Left cardiac atrium (tissue), 4 donors: ENCODE data around the gene HSD11B2. TPM values are rescaled to one million over a fixed set of nuclear protein-coding genes. Genes with fewer than 3 reads are reported as not detected.

ENCODE experiments used
- ATAC-seq, 2 donors: fragments of 200-7000 bp; cut with Tn5 transposase; one replicate each; pipeline ENCODE4 v1.9.1; 2020; ENCODE audit warnings: mild to moderate bottlenecking in 2 of 2, moderate library complexity in 2 of 2
- DNase-seq: peaks from one replicate; pipeline ENCODE4 v3.0.0-alpha.2; 2020
- intact Hi-C, 2 donors: fragments of 100-400 bp; cut with DNase I; formaldehyde crosslinking; loops; one replicate each; pipeline versions ENCODE4 v1.14.1 to v1.15.1; 2022 to 2023
- total RNA-seq, 2 donors: library from RNA; stranded (reverse); fragmentation: NEBNext Ultra II Directional; extraction: Animal tissue kit (Norgen Biotek cat#: 25700); gene quantifications; one replicate each; pipeline ENCODE4 v1.2.1, GENCODE V29; 2021
- donor health status: DM: no; HTN: yes; CAD: no.
- donor health status: DM: no; HTN: yes; CAD: no; lungs with severe emphysema.
- donor health status: DM: yes; HTN: yes; CAD: no.
- donor health status: Dilated cardiomyopathy.

HSD11B2 gene
- total RNA-seq, 2 donors from 2014 or later, result 1.6 TPM; not detected in 1

DNA sequence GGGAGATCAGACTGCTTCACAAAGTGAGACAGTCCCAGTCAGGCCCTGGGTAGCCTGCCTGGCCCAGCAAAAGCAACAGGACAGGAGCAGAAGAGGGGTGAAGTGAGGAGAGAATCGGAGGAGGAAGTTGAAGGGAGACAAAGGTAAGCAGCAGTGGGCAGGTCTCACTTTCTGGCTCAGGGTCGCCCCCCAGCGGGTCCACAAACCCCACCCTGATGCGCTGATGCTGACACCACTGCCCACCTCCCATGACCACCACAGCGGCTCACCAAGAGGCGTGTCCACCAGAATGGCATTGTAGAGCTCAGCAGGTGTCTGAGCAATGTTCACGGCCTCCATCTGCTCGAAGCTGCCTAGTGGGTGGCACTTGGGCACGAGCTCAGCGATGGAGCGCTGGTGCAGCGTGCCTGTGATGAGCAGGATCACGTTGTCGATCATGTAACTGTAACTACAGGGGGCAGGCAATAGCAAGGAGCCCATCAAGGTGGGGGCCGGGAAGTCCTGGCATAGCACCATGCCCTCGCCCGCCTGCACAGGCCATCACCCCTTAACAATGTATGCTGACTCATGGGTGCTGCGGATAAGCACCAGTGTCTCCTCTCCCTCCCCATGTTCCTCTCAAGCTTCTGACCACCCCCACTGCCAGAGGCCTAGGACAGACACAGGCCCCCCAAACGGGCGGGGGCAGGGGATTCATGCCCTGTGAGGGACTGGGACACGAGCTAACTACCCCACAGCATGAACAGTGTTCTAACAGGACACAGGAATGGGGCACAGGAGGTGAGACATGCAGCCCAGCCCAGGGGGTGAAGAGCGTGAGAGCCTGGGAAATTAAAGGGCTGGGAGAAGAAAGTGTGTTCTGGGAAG is 13.6 kb downstream of the HSD11B2 start:
- no peak for DNase-seq
- intact Hi-C loops, result no loop called here
- ATAC-seq, result peak in 1 of 2 donors; percentile 10

DNA sequence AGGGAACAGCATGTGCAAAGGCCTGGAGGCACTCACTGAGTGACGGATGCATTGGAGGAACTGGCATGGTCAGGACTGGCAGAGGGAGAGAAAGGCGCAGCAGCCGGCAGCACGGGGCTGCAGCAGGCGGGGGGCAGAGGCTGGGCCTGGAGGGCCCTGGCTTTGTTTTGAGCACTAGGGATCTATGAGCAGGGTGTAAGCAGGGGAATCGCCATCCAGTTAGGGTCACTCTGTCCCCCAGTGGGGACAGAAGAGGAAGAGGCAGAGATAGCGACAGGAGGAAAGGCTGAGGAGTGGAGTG is 14.2 kb downstream of the HSD11B2 start:
- no peak for ATAC-seq
- no peak for DNase-seq
- intact Hi-C loops, result no loop called here

DNA sequence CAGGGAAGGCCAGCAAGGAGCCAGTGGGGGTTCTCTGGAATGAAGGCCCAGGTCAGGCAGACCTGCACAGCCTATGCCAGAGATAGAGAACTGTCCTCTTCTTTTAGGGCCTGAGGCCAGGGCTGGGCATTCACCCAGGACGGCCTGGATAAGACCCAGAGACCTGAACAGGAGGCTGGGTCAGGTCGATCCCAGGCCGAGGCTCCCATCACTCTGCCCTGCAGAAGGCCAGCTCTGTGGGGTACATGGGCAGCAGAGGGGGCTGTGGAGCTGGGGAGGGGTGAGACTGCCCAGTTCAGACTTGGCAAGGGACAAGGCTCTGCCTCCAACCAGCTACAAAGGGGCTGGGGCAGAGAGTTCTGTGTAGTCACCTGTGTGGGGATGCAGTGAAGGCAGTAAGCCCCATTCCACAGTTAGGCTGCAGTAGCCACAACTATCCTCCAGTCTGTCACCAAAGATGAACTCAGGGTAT is 14.6 kb downstream of the HSD11B2 start:
- peak in 1 of 2 donors; percentile 20 for ATAC-seq
- DNase-seq, result no peak
- intact Hi-C loops, result no loop called here

DNA sequence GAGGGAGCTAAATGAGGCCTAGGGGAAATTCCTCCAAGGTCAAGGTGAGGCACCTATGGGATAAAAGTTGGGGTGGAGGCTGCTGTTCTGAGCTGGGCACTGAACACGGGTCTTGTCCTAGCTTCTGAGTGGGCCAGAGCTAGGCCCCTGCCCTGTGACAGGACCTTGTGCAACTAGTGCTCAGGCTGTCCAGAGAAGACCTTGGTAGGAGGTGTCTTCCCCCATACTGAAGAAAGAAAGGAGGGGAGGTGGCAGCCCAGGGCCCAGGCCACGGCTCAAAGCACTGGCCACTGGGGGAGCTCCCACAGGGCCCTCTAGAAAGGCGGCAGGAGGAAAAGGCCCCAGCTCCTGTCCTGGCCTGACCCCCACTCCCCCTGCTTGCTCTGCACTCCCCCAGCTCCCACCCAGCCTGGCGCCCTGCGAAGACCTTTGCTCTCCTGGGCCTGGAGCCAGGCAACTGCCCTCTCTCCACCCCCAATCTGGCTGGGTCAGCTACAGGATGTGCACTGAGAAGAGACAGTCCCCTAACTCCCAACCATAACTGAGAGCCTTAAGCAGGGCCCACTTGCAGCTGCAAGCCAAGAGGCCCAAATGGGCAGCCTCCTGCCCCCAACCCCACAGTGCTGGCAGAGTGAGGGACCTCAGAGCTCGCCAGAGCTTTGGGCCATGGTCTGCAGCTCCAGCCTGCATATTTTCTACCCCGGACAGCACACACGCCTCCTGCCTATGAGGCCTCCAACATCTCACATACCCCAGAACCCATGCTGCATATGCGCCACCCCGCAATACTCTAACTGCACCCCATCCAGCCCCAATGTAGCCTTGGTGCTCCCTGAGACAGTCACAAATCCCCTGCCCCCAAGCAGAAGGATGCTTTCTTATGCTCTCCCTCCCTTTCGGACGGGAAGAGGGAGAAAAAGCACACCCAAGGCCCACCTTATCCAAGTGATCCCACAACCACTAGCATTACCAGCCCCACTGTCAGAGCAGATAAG is 15.3 kb downstream of the HSD11B2 start:
- peak; percentile 16 to 39 for ATAC-seq
- intact Hi-C loops, result no loop called here
- DNase-seq, result peak; percentile 68

DNA sequence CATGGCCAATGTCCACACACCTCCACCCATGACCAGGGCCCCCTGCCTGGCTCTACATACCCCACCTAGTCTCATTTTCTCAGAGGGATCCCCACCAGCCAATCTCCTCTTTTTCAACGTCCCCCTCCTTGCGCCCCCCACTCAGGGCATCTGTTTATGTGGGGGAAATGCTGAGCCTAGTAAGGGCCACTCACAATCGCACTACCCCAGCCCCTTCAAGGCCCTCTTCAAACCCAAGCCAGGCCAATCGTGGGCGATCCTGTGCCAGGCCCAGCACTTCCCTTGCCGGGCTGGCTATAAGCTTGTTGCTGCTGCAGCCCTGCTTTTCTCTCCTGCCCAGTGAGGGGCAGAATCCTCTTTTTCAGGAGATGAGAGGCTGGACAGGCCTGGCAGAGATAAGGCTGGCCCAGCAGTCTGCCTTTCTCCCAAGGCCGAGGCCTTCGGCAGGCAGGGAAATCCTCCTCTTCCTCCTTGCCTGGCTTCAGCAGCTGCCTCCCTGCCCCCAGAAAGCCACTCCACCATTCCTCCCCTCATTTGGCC is 16.1 kb downstream of the HSD11B2 start:
- DNase-seq (no peak), ATAC-seq (no peak)
- intact Hi-C loops, result no loop called here

DNA sequence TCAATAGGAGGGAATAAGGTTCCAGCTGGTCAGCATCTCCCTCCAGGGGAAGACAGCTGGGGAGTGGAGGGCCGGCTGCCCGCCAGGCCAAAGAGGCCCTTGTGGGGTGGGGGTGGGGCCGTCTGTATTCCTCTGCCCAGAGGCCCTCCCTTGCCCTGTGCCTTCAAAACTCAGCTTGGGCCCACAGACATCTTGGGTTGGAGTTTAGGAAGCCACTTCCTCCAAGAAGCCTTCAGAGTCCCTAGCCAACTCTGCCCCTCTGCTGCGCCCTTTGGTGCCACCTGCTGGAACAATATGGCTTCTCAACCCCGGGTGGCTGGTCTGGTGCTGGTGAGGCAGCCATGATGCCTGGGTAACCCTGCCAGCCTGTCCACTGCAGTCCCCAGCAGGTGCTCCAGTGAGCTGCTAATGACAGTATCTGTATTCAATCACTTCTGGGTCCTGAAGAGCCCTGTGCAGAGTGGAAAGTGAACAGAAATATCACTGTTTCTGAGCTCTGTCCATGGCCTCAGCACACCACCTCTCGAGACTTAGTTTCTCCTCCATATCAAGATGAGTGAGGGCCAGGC is 16.7 kb downstream of the HSD11B2 start:
- intact Hi-C loops, result no loop called here
- peak; percentile 16 to 19 for ATAC-seq
- DNase-seq, result no peak

DNA sequence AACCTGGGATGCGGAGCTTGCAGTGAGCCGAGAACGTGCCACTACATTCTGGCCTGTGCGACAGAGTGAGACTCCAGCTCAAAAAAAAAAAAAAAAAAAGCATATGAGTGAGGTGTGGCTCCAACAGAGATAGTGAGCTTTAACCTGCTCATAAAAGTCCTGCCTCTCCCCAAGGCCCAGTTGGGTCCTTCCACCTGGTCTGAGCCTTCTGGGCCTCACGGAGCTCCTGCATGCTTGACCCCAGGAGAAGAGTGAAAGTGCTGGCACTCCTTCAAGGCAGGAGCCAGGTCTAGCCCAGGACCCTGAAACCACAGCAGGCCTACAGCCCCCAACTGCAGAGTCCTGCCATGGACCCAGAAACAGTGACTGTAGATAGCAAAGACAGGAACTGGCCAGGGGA is 17.7 kb downstream of the HSD11B2 start:
- intact Hi-C loops, result no loop called here
- DNase-seq (no peak), ATAC-seq (no peak)

DNA sequence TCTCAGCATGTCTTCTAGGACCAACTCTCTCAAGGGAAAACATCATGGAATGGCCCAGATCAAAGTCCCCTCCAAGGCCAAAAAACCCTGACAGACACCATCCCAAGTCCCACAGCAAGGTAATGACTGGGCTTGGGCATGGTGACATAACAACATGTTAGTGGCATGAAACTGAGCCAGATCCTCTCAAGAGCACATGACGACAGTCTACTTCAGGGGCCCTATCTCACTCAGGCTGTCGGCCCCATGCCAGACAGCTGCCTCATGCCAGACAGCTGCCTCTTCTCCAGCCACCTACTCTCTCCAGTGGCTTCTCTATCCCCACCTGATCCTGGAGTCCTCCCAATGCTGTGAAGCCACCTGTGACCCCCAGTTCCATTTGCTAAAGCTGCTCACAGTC is 18.4 kb downstream of the HSD11B2 start:
- ATAC-seq (peak; percentile 52 to 53), DNase-seq (peak; percentile 69)
- intact Hi-C loops, result no loop called here

DNA sequence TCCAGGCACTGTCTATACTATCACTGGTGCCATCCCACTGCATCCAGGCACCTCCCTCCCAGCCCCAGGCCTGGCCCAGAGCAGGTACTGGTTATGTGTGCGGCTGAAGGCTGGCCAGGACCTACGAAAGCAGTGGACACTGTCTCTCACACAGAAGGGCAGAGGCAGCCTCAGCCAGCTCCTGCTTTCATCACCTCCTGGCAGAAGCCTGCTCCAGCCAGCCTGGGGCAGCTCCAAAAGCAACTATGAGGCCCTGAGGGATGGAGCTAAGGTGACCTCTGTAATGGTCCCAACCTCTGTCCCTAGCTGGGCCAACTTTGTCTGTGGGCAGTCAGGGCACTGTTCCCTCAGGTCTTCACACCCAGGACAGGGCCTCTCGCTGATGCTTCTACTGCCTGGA is 18.8 kb downstream of the HSD11B2 start:
- DNase-seq (peak; percentile 66), ATAC-seq (peak; percentile 12 to 63)
- intact Hi-C loops, result no loop called here

DNA sequence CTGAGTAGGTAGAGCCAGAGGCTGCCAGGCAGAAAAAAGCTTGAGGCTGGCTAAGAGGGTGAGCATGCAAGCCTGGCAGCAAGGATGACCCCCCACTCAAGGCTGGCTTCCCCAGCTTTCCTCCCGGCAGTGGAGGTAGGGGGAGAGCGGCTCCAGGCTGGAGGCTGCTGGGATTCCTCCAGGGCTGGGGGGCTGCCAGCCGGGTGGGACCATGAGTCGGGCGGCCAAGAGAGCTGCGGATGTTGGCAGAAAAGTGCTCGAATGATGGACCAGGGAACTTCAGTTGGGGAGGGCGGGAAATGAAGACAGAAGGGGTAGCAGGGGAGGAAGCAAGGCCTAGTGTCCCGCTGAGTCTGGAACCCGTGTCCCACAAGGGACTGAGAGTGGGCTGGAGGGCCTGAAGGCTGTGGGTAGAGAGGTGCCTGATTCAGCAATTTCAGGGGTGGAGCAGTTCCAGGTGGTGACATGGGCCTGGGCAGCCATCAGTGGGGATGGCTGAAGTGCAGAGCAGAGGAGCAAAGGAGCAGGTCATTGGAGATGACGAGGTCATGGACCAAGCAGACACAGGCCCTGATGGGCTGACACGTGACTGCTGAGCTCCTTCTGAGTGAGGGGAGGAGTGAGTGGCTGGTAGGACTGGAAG is 20.3 kb downstream of the HSD11B2 start:
- ATAC-seq, result peak in 1 of 2 donors; percentile 28
- intact Hi-C loops, result no loop called here
- no peak for DNase-seq

DNA sequence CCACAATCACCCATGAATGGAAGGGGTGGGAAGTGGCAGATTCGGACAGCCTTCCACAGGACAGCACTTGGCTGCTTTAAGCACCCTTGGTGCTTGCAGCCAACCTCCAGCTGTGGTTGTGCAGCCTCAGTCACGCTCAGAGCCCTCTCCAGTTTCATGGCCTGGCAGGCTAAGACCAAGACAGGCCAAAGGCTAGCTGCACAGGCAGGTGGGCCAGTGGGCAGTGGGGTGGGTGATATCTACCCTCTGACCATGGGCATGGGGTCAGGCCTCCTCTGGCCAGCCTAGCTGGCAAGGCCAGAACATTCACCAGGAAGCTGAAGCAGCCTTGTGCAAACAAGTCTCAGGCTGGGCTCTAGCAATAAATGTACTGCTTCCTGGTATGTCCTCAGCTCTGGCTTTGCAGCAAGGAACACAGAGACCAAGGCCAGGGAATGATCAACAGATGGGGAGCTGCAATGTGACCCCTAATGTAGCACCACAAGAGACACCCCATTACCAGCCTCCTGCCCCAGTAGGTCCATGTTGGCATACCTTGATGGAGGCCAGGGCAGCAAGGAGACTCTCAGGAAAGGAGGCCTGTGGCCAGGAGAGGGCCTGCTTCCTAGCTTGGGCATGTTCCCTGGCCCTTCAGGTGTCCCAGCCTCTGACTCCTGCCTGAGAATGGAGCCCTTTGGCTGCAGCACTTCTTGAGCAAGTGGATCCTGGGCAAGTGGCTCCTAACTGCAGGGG is 20.9 kb downstream of the HSD11B2 start:
- intact Hi-C loops, result no loop called here
- ATAC-seq, result peak in 1 of 2 donors; percentile 5
- no peak for DNase-seq

DNA sequence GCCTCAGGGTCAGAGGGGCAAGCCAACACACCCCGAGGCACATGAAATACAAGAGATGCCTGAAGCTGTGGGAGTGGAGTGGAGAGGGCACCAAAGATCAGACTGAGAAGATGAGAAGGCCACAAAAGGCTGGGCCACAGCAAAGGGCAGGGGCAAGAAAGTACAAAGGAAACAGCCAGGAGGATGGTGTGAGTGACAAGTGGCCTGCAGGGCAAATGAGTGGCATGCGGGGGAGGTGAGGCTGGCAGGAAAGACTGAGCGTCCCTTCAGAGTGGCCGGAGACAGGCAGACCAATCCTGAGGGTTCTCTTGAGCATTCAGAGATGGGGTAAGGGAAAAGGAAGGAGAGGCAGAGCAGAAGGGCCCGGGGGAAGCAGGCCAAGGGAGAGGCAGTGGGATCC is 23.2 kb downstream of the HSD11B2 start:
- intact Hi-C loops, result no loop called here
- ATAC-seq (no peak), DNase-seq (no peak)

DNA sequence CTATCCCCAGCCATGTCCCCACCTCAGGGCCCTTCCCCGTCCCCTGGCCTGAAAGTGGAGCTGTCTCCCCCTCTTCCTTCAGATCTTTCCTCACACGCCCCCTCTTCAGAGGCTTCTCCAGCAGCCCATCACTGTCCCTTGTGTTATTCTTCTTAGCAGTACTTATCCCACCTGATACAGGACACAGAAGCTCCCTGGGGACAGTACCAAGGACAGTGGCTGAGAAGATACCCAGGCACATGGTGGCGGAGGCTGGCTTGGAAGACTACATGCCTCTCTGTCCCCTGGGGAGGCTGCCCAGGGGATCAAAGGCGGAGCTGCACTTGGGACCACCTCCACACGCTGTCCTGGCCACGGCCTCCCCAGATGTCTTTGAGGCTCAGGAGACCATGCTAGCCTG is 23.9 kb downstream of the HSD11B2 start:
- intact Hi-C loops, result no loop called here
- ATAC-seq, result no peak
- DNase-seq, result no peak

DNA sequence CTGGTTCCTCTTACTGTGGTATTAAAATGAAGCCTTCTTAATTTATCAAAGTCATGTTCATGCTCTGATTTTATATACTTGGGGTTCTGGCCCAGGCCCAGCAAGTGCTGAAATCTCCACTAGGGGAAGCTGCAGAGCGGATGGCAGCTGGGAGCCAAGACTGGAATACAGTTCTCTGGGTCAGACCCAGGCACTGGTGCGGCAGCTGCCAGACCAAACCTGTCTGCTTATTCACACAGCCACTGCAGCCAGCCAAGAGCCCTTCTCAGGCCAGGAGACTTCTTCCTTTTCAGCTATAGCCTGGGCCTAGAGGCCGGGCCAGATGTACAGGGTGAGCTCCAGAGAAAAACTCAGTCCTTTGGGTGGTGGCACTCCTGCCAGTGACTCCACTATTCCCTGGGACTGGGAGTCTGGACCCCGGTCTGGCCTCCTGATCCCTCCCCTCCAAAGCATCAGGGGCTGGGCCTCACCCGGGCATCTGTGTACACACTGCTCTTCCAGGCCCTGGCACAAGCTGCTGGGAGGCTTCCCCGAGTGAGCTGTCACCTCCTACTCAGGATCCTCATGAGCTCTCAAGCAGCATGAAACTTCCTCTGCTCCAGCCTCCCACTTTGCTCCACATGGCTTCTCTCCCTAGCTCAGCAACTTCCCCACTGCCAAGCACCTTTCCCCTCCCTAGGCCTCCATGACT is 25.6 kb downstream of the HSD11B2 start:
- peak; percentile 75 for DNase-seq
- ATAC-seq, result peak; percentile 28 to 52
- intact Hi-C loops, result no loop called here

DNA sequence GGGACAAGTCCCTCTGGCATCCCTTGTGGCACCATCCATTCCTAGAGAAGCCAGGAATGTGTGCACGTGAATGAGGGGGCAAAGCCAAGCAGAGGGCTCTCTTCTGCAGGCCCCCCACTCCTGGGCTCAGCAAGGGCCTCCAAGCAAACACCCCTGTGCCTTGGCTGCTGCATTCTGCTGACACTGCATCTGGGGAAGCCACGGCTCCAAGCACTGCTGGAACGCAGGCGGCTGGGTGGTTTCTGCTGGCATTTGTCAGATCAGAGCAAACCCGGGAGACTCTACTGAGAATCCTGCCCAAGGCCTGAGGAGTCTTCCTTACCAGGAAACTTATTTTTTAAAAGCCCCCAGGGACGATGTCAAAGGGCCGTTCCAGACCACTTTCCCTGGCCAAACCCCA is 26.7 kb downstream of the HSD11B2 start:
- ATAC-seq (peak in 1 of 2 donors; percentile 13), DNase-seq (no peak)
- intact Hi-C loops, result no loop called here

DNA sequence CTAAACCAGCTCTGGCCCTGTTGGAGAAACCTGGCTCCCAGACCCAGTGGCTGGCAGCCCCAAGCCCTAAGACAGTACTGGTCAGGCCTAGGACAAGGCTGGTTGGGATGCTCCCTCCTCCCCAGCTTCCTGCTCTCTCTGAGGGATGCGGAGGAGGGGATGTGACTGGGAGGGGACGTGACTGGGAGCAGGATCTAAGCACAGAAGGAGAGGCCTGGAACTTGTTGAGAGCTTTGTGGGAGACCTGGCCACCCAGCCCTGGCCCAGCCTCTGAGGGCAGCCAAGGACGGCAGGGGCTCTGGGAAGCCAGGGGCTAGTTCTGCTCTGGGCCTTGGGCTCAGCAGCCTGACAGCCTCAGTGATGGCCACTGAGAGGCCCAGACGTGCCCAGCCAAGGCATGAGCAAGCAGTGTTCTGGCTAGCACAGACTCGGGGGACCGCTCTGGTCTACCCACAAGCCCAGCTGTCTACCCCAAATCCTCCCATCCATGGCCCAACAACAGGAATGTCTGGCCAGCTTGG is 27.3 kb downstream of the HSD11B2 start:
- peak; percentile 12 to 29 for ATAC-seq
- DNase-seq, result no peak
- intact Hi-C loops, result no loop called here

DNA sequence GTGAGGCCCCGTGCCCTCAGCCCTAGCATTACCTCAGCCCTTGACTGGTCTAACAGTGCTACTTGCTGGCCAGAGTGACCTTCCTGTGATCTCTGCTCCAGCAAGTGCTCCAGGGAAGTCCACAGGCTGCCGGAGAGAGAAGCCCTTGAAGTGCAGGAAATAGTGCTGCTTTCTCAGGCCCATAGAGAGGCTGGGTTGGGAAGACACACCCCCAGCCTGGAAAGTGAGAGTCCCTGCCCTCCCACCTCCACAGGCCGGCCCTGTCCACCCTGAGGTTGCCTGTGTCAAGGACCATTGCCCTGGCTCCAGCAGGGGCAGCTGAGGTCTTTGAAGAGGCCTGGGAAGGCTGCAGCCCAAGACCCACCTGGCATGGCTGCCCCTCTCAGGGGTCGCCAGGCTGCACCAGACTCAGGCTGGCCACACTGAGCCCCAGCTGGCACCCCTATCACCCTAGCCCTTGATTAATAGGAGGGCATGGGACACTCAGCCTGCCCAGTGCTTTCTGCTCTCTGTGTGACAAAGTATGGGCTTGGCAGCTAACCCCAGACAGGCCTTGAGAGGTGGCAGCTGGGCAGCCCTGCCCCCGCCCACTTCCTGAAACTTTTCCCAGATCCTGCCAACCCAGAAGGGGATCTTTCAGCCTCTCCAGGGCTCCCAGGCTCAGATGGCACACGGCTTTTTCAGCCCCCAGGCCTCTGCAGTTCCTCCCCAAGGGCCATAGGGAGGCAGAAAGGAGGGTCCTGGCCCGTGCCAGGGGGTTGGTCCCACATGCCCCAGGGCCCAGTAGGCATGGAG is 28.3 kb downstream of the HSD11B2 start:
- ATAC-seq (peak; percentile 51 to 54), DNase-seq (peak; percentile 66)
- intact Hi-C loops, result no loop called here
